ENCODE results near the gene ANKRA2.
A peak's percentile ranks its signal among the peaks of the same experiment; 100 is the strongest.
"Not testable (repeated sequence)": the region's sequence is repeated elsewhere in the genome, so short reads cannot be mapped to it uniquely, and the experiment has no call there.

ANKRA2 gene

DNA sequence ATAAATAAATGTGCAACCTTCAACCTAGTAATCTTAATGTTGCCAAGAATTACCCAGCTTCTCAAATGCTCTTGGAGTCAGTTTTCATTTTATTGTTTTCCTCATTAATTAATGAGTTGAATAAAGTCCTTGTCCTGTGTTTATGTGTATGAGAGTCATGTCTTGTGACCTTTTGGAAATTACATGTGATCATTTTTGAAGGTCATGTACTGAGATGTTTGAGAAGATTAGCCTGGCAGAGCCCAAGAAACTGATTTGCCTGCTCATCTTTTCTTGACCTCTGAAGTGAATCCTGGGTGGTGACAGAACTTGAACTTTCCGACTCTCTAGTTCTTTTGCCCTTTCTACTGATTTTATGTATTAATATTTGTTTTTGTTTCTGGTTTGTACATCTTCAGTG is 15.4 kb downstream of the ANKRA2 start:
- no peak for DNase-seq

DNA sequence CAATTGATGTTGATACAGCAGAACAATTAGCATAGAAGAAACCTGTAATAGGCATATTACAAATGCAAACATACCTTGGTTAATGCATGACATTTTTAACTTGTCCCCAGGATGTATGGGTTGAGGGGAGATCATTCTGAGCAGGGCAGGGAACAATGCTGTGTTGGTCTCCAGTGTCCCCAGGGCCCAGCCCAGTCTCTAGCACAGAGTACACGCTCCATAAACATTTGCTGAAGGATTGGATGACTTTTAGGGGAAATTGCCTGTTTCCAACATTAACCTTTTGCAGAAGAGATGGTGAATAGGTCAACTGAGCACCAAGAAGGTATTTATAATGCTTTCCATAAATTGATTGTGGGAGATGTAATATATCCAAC is 20.0 kb downstream of the ANKRA2 start:
- DNase-seq, result no peak

DNA sequence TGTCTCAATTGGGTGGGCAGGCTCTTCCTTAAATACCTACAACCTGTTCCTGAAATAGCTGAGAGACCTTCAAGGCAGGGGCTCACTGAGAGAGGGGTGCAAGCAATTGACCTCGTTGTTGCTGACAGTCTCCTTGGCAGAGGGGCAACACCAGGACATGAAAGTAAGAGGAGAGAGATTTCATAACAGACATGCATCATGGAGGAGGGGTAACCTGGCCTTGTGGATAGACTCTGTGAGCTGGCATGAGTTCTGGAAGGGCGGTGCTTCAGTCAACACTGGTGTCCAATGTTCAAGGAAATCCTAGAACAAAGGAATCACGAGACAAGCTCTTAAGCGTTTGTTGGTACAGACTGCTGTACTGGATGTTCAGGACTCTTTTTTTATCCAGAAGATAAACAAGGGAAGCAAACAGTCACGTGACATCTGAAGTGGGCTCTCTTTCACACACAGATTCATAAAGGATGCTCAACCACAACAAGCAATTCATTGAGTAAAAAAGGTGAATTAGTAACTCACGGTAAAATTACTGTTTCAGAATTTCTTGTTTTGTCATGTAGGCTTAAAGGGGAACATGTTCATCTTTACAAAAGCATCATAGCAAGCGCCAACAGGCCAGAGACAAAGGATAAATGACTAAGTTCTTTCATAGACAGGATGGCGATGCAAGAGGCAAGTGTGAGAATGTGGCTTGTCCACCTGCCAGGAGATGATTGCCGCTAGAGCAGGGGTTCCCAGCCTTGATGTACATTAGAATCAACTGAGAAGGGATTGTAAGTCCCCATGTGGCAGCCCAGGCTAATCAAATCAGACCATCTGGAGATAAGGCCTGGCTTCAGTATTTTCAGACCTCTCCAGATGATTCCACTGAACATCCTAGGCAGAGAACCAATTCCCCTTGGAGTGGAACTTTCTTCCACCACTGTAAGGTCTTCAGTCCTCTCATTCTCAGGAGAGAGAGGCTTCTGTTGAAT is 20.7 kb downstream of the ANKRA2 start:
- no peak for DNase-seq

- DNase-seq, result no peak
These were observed 23.4 kb downstream of the ANKRA2 start for GRCh38 chr5:73542020-73542419.

GRCh38 chr5:73540192-73540591 is 25.2 kb downstream of the ANKRA2 start:
- no peak for DNase-seq

DNA sequence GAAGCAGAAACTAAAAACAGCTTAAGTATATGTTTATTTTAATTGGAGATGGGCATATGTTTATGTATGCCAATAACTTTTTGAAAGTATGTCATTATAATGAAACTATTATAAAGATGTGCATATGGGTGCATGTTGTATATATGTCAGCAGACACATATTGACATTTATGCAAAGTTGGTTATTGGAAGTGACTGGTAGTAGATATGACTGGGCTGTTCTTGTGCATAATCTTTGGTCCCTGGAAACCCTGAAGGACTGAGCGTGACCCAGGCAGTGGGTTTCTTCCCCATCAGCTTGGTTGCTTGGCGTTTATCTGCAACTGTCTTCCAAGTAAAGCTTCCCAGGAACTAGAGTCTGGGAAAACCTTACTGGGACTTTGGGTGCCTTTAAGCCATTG is 25.7 kb downstream of the ANKRA2 start:
- DNase-seq, result no peak

DNA sequence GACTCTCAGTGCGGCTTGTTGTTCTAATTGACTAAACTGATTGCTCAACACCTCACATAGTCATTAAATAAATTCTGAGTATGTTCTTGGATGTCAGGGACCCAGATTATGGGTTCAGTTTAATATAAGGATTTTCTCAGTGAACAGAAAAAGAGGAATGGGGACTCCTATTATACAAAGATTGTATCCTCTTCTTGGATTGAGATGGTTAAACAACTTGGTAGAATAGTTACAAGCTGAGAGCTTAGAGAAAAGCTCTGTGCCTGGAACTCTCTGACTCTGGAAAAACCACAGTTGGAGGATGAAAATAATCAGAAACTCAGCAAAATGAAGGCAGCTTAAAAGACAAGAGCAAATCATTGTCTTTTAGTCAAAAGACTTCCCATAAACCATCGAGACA is 30.5 kb downstream of the ANKRA2 start:
- DNase-seq, result no peak

DNA sequence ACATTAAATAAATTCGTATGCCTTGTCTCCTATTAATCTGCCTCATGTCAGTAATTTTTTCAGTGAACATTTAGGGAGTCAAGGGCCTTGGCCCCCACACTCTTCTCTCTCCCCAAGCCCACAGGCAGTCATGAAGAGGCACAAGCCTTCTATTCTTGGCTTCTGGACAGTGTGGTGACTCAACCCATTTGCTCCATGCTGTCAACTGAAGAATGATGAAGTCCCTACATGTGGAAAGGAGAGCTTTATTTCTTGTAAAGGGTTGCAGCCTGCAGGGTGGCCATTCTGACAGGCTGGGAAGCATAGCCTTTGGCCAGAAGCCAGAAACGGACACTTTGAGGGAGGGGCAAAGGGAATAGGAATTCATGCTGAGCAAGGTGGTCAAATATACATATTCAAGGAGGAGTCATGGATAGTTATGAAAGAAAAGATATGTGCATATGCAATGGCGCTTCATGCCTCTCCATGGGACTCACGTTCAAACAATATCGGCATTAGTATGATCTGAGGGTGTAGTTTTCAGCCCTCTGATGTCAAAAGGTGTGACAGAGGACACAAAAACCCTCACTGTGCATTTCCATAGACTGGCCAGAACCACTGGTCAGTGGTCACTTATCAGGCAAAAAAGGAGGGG is 31.3 kb downstream of the ANKRA2 start:
- no peak for DNase-seq

- no peak for DNase-seq
These were observed 33.2 kb downstream of the ANKRA2 start for GRCh38 chr5:73532195-73532594.

GRCh38 chr5:73531356-73531755 is 34.1 kb downstream of the ANKRA2 start:
- no peak for DNase-seq

- no peak for DNase-seq
These were observed 36.4 kb downstream of the ANKRA2 start for GRCh38 chr5:73529081-73529480.

GRCh38 chr5:73528248-73528647 is 37.2 kb downstream of the ANKRA2 start:
- no peak for DNase-seq

GRCh38 chr5:73525606-73526203 is 39.7 kb downstream of the ANKRA2 start:
- no peak for DNase-seq

GRCh38 chr5:73523861-73524260 is 41.6 kb downstream of the ANKRA2 start:
- no peak for DNase-seq

DNA sequence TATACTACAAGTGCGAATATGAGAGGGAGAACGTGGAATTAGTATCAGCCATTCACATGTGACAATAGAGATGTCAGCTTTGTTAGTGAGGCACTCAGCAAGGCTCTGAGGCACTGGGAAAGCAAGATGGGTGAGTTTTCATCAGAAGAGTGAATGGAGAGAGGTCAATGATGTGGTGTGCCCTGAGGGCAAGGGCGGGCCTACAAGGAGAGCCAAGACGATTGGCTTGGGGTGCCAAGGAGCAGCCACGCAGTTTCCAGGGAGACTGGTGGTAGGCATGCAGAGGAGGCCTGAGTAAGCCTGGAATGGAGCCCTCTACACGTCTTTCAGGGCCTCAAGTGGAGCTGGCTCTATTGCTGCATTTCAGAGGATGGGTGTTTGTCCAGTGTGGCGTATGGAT is 42.5 kb downstream of the ANKRA2 start:
- DNase-seq, result no peak

DNA sequence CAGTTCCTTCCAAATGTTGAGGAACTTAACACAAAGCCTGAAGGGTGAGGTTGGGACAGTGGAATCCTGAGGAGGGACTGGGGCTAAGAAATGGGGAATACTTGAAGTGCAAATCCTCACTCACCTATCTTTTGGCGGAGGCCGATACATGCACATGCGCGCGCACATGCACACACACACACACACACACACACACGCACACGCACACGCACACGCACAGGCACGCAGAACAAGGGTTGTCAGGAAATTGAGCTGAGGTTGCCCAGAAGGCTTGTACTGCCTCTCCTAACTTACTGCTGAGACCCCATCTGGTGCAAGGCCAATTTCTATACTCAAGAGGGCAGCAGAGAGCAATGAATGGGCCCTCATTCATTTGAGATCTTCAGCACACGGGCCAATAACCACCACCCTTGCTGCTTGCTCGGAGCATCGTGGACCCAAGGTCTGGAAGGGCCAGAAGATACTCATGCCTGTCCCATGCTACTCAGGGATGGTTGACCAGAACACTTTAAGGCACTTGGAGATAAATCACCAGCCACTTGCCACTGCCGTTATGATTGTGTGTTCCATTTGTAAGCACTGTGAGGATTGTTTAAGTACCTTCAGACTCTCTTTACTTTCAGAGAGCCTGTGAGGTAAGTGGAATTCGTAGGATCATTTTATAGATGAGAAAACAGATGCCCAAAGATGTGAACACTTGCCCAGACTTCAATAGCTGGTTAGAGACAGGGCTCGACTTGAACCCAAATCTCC is 45.7 kb downstream of the ANKRA2 start:
- peak in 49 of 56 donors; percentile 2 to 76 (median 42) for DNase-seq

DNA sequence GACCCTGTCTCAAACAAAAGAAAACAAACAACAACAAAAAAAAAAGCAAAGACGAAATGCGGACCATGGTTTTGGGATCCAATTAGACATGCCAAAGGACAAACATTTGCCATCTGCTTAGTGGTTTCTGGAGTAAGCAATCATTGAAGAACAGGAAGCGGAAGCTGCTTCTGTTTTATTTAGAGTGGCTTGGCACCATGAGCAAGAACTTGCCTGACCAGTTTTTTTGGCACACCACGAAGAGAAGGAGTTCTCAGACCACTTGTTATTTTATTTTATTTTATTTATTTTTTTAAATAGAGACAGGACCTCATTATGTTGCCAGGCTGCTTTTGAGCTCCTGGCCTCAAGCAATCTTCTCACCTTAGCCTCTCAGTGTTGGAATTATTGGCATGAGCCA is 50.2 kb downstream of the ANKRA2 start:
- DNase-seq, result no peak

DNA sequence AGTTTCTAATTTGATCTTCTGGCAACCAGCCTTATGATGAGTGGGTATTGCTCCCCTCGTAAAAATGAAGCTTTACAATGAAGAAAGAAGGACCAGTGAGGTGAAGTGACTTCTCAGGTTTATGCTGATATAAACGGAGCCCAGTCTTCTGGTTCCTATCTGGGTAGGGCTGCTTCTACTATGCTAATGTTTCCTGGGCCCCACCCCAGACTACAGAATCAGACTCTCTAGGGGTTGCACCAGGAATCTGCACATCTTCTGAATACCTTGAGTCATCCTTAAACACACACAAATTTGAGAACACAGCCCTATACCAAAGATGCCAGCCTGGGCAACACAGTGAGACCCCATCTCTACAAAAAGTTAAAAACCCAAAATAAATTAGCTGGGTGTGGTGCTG is 51.0 kb downstream of the ANKRA2 start:
- no peak for DNase-seq

DNA sequence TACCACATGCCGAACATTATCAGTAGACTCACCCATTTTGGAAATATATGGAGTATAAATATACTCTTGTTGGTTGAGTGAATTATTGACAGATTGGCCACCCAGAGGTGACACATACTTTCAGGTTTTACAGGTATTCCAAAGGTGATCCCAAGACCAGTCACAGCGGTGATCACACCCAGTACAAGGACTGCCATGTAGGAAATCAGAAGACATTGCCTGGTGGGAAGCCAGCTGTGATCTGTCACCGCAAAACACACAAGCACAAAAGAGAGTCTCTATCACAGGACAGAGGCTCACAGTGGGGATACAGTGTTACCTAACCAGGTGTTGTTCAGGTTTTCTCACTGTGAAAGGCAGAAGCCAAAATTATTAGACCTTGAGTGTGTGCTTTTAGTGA is 51.4 kb downstream of the ANKRA2 start:
- no peak for DNase-seq

GRCh38 chr5:73508521-73508920 is 56.9 kb downstream of the ANKRA2 start:
- not testable (repeated sequence) for DNase-seq

DNA sequence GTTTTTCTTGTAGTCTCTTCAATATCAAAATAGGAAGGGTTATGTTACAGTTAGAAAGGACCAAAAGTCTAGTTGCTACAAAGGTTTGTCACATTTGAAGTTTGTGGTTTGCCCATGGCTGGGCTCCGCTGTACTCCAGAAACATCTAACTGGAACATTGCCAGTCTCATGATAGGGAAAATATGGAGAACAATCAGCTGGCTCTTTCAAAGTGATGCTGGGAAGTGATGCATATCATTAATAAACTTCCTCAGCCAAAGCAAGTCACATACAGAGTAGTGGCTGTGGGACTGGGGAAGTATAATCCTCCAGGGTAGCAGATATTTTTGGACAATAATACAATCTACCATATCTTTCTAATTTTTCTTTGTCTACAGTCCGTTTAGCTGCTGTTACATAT is 58.4 kb downstream of the ANKRA2 start:
- no peak for DNase-seq

DNA sequence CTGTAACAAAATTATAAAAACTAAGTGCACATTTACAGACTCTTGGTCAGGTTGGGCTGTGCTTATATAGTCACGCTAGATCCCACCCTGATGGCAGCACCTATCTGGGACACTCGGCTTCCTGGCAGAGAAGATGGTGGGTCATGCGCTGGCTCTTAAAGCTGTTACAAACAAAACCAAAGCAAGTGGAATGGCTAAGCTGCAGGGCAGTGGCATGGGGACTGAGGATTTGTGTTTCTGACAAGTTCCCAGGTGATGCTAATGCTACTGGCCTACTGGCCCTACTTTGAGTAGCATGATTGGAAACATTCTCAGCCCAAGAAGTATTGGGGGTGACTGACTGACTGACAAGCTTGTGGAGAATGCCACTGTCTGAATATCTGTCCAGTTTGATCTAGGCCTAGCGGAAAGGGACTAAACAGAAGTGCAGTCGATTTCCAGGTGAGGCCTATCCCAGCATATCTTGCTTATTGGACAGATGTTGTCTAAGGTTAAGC is 58.9 kb downstream of the ANKRA2 start:
- DNase-seq, result no peak

Data from nucleus accumbens (tissue), 56 donors.